Stimulated activated CD8-positive, alpha-beta memory T cell treated with anti-CD3 and anti-CD28 coated beads, Interleukin-7, amount 100 ng/mL, for 48 hours (primary cell): ENCODE data around the gene AKT1.

Source experiments
- DNase-seq, 2 donors: peaks; one replicate each; pipeline ENCODE4 v3.0.0-alpha.2; 2020; ENCODE audit warnings: low read depth in 1 of 2; ENCODE audit errors: extremely low read depth in 1 of 2

AKT1 gene

DNA sequence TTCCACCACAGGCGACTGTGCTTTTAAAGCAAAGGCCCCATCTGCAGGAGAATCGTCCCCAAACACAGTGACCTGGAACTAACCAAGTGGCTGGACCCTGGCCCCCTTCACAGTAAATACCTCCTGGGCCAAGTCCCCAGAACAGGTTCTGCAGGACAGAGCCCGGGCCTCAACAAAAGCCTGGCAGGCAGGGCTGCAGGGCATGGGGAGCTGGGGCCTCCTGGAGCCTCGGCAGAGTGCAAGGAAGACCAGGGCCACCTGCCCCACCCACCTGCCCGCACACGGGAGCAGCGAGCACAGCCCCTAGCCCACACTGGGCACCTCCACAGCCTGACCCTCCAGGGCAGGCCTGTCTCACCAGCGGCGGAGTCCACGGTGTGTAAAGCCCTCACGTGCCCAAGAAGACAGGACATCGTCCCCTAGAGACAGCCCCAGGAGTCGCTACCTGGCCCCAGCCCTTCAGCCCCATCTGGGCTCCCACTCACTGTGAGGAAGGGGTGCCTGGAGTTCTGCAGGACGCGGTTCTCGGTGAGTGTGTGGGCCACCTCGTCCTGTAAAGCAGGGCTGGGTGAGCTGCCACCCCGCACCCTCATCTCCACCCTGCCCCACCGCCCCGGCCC, 21.0 kb downstream of the AKT1 start:
- DNase-seq: no peak

DNA sequence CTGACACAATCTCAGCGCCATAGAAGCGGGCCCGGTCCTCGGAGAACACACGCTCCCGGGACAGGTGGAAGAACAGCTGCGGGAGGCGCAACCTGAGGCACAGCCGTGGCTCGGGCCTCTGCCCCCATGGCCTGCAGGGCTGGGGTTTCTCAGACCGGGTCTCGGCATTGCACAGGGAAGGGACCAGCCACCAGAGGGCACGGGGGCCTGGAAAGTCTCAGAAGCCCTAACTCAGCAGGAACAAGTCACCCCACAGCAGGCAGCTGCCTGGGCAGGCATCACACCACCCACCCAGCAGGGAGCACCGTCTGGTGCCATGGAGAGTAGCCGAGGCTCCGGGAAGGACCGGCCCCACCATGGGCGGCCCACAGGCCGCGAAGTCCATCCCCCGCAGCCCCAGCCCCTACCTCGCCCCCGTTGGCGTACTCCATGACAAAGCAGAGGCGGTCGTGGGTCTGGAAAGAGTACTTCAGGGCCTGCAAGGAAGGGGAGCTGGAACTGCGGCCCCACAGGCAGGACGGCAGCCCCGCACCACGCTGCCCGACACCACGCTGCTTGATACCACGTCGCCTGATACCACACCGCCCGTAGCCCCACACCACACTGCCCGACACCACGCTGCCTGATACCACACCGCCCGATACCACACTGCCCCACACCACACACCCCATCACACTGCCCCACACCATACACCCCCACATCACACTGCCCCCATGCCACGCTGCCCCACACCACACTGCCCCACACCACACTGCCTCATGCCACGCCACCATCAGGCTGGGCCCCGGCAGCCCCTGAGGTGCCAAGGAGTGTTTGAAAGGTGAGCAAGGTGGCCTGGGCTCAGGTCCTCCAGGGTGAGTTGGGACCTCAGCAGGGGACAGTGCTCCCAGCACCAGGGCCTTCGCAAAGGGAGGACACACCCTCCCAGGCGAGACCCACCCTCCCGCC, 21.8 kb downstream of the AKT1 start:
- DNase-seq: no peak

DNA sequence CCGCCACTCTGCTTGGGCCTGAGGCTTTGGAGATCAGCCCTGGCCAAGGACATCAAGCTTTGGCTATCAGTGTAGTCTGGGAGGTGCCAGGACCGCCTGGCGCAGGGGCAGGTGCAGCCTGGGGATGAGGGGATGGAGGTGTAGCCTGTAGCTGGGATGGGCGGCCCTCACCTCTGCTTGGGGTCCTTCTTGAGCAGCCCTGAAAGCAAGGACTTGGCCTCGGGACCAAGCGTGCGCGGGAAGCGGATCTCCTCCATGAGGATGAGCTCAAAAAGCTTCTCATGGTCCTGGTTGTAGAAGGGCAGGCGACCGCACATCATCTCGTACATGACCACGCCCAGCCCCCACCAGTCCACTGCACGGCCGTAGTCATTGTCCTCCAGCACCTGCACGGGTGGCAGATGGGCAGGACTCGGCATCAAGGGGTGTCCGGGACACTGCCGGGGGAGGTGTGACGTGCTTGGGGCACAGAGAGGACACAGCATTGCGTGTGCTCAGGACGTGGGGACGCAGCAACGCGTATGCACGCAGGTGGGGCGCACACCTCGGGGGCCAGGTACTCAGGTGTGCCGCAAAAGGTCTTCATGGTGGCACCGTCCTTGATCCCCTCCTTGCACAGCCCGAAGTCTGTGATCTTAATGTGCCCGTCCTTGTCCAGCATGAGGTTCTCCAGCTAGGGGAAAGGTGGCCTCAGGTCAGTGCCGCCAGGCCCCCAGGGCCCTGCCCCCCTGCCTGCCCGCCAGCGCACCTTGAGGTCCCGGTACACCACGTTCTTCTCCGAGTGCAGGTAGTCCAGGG, 22.6 kb downstream of the AKT1 start:
- no peak for DNase-seq

GRCh38 chr14:104771918-104772706, 23.4 kb downstream of the AKT1 start:
- no peak for DNase-seq

DNA sequence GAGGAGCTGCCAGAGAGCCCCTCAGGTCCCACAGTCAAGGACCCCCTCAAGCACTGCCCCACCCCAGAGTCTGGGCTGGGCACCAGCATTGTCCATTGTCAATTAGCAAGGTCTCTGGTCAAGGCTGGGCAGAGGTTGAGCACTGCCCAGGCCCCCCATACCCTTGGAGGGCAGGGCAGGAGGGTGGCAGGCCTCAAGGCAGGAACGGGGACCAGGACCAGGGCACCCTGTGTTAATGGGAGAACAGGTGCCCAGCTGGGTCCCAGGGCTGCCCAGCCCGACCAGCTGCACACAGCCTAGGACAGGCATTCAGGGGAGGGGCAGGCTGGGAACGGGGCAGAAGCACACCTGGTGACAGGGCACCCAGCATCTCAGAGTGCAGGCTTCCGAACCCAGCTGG, 24.2 kb downstream of the AKT1 start:
- no peak for DNase-seq

DNA sequence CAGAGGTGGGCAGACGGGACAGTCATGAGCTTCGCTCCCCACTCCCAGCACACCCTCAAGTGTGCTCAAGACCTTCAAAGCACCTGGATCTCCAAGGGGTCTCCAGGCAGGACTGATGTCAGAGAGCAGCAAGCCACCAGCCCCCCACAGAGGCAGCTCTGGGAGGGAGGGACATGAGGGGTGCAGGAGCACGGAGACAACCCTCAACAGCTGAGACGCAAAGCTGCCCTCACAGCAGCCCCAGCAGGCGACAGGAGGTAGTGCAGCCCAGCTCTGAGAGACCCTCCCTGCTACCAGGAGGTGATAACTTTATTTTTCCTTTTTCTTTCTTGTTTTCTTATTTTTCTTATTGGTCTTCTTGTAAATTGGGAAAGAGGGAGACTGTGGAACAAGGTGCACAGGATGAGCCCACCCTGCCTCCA, 24.7 kb downstream of the AKT1 start:
- DNase-seq: no peak

GRCh38 chr14:104770072-104770579, 25.4 kb downstream of the AKT1 start:
- DNase-seq: no peak

DNA sequence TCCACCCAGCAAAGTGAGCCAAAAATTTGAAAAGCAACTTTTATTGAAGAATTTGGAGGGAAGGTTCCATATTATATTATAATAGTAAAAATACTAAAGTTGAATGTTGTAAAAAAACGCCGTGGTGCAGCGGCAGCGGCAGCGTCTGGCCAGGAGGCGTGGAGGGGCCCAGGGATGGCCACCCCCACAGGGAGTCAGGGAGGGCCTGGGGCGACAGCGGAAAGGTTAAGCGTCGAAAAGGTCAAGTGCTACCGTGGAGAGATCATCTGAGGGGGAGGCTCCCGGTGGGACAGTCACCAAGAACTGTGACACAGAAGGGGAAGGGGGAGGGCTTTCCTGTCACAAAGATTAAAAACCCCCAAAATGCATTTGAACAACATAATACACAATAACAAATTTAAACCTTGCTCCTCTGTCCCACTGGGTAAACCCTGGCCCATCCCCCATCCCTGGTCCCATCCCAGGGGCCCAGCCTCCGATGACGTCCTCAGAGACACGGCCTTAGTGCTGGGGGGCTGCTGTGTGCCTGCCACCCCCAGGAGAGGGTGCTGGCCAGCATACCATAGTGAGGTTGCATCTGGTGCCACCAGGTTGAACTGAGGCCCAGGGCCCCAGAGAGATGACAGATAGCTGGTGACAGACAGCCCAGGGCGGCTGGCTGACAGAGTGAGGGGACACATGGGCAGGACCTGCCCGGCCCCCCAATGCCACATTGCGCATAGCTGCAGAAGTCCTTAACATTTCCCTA, 26.1 kb downstream of the AKT1 start:
- DNase-seq: no peak

GRCh38 chr14:104768437-104769323, 26.9 kb downstream of the AKT1 start:
- DNase-seq: peak; percentile 73 to 75

DNA sequence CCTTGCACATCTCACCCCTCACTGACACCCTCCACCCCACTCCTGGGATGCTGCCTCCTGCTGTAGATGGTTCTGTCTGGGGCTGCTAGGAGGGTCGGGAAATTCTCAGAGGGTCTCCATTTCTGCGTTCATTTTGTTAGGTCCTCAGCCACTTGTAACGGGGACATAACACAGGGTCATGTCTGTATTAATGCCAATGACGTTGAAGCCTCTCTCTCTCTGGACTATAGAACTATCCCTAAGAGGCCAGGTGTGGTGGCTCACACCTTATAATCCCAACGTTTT, 28.0 kb downstream of the AKT1 start:
- no peak for DNase-seq

DNA sequence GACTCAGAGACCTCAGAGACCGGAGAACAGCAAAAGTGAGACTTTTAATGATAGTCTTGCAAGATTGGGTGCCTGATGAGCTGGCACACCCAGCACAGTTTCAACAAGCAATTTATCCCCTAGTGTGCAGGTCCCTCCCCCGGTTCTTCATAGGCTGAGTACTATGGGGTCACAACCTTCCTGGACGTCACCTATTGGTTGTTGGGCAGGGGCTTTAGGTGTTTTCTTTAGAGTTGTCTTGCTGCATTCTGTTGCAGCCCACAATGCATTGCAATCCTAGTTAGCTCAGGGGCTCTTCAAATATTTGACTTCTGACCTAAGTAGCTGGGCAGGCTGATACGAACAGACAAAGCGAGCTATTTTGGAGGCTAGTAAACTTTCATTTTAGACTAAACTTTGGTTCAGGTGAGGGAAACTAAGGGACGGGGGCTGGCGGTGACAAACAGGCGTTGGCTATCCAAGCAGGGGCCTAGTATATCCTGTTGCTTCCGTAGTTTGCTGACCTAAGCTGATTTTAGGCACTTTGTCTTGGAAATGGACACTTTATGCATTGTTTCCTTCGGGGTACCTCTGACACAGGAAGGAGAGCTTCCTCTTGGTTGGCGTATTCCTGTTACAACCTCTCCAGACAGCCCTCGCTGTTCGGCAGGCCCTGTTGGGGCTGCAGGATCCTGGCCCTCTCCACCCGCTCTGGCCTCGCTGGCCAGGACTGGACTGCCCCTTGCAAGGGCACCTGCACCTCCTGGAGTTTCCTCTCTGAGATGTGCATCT, 28.5 kb downstream of the AKT1 start:
- no peak for DNase-seq

DNA sequence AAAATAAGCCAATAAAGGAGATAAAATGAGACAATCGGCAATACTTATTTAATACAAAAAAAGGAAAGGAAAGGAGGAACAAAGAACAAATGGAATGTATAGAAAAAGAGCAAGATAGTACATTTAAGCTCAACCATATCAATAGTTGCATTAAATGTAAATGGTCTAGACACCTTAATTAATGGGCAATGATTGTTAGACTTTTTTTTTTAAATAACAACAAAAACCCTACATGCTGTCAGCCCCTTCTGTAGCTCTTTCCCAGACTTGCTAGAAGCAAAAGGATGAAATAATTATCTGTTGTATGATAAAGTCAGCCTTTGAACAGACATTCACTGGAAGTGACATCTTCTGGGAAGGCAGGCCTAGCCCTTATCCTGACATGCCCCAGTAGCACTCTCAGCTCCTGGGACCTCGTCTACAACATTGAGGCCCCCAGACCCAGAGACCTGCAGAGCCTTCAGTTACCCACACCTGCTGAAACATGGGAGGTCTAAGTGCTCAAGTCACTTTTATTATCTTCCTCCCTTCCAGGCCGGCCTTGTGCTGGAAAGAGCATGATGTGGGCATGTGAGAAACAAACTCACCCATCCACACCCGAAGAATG, 29.2 kb downstream of the AKT1 start:
- DNase-seq: no peak

DNA sequence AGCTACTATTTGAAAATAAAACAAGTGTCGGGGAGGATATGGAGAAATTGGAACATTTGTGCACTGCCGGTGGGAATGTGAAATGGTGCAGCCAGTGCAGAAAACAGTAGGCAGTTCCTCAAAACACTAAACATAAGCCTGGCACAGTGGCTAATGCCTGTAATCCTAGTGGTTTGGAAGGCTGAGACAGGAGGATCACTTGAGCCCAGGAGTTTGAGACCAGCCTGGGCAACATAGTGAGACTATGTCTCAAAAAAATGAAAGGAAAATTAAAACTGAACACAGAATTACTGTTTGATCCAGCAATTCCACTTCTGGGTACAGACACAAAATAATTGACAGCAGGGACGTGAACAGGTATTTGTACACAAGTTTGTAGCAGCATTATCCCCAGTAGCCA, 30.0 kb downstream of the AKT1 start:
- no peak for DNase-seq

DNA sequence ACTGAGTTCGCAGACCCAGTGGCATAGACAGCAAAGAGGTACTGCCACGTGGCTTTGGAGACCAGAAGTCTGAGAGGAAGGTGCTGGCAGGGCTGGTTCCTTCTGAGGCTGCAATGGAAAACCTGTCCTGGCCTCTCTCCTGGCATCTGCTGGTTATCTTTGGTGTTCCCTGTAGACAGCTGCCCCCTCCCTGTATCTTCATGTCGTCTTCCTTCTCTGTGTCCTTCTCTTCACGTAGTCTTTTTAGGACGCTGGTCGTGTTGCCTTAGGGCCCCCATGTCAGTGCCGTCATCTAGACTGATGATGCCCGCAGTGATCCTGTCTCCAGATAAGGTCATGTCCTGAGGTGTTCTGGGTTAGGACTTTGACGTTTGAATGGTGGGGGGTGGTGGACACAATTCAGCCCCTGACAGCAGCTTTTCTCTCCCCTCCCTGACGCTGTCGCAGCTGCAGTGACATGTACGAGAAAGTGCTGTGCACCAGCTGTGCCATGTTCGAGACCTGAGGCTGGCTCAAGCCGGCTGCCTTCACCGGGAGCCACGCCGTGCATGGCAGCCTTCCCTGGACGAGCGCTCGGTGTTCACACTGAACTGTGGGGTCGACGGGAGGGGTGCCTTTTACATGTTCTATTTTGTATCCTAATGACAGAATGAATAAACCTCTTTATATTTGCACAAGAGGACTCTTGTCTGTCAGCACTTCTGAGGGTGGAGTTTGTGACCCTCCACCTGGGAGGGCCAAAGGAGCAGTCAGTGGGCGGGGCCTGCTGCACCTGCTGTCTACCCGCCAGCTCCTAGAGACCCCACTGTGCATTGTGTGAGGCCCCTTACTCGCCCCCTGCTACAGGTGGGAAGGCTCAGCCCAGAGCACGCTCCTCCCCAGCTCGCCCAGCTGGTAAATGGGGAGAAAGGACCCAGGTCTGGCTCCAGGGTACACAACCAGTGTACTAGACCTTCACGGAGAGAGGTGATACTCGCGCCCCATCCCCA, 36.3 kb downstream of the AKT1 start:
- DNase-seq: no peak

- DNase-seq: no peak
These were observed 37.7 kb downstream of the AKT1 start for GRCh38 chr14:104757681-104758392.

GRCh38 chr14:104757238-104757585, 38.3 kb downstream of the AKT1 start:
- no peak for DNase-seq
